RWPE1 (cell line): ENCODE data around the gene NUMA1.

Experiments
- CTCF ChIA-PET: fragments of 350-600 bp; sonication (Branson Sonifier 250); formaldehyde crosslinking; extraction: SDS; loops from one replicate; lab custom pipeline; 2021; lab: Yijun Ruan, JAX
- POLR2A ChIA-PET: fragments of 400-600 bp; formaldehyde crosslinking; extraction: SDS; loops from one replicate; lab custom pipeline; 2020; ENCODE audit warnings: antibody characterized with exemption; ENCODE audit not compliant: low non-redundant PET; lab: Yijun Ruan, JAX
- DNase-seq: peaks from one replicate; pipeline ENCODE4 v3.0.0; 2012; ENCODE audit warnings: low spot score
- H3K27ac ChIP-seq: fragments of 450-650 bp; 2 replicates; pipeline ENCODE4 v1.5.1; 2017
- TF ChIP-seq, protein P1 (sequence below): fragments of 450-650 bp; conservative IDR thresholded peaks from 2 replicates; pipeline ENCODE4 v1.5.1; 2017; ENCODE audit warnings: low read depth, mild to moderate bottlenecking

Gene NUMA1

GRCh38 chr11:72080326-72081183 lies at the start of gene NUMA1, which contains the start of gene LRRC51:
Gene NUMA1 (minus strand): TSS chr11:72080542. CDS start chr11:72035943, 44,599 bp downstream.
Gene LRRC51 (plus strand): TSS chr11:72080850. CDS start chr11:72089084, 8,234 bp downstream.
- TF ChIP-seq, protein P1, sequence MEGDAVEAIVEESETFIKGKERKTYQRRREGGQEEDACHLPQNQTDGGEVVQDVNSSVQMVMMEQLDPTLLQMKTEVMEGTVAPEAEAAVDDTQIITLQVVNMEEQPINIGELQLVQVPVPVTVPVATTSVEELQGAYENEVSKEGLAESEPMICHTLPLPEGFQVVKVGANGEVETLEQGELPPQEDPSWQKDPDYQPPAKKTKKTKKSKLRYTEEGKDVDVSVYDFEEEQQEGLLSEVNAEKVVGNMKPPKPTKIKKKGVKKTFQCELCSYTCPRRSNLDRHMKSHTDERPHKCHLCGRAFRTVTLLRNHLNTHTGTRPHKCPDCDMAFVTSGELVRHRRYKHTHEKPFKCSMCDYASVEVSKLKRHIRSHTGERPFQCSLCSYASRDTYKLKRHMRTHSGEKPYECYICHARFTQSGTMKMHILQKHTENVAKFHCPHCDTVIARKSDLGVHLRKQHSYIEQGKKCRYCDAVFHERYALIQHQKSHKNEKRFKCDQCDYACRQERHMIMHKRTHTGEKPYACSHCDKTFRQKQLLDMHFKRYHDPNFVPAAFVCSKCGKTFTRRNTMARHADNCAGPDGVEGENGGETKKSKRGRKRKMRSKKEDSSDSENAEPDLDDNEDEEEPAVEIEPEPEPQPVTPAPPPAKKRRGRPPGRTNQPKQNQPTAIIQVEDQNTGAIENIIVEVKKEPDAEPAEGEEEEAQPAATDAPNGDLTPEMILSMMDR = no peak
- ChIA-PET CTCF (interaction anchor here (1.1 to 1.2 kb wide), 2 partner anchors 39 to 55 kb away, joined by 3 to 7 read pairs; no protein-coding TSS in a partner anchor), POLR2A (interaction anchor here (0.8 kb wide), 1 partner anchor 66 kb away, joined by 7 read pairs; no protein-coding TSS in a partner anchor)
- H3K27ac ChIP-seq = peak within 1 kb of the TSS; percentile 89
- DNase-seq = peak; percentile 96

GRCh38 chr11:72129381-72129780 lies 49.0 kb upstream of the NUMA1 start:
- CTCF ChIA-PET = interaction anchor here (1.6 kb wide), 1 partner anchor 14 kb away, joined by 6 read pairs; no protein-coding TSS in a partner anchor
- DNase-seq = no peak
- POLR2A ChIA-PET = no interaction called here
- H3K27ac ChIP-seq = no peak overlapping the region
- TF ChIP-seq, protein P1 = no peak

- TF ChIP-seq, protein P1 = no peak
- POLR2A ChIA-PET = no interaction called here
- DNase-seq = no peak
- CTCF ChIA-PET = interaction anchor here (0.6 to 0.7 kb wide), 2 partner anchors 17 to 201 kb away, joined by 3 to 6 read pairs; no protein-coding TSS in a partner anchor
- no peak overlapping the region for H3K27ac ChIP-seq
Observed at GRCh38 chr11:72127923-72128322, 47.6 kb upstream of the NUMA1 start.

DNA sequence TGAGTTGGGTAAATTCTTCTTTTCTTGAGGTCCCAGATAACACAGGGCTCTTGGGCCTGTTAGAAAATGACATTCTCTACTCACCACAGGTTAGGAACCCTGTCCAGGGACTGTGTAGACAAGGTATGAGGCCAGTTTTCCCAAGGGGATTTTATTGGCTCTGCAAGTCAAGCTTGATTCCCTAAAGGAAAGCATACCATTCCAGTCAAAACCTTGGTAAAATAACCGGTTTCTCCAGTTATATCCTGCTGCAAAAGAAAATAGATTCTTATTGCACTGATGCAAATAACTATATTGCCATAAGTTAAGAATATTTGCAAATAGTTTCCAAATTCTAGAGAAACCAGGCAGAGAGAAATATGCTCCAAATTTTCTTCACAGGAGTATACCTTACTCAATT lies 45.6 kb upstream of the NUMA1 start:
- TF ChIP-seq, protein P1 = no peak
- POLR2A ChIA-PET = no interaction called here
- DNase-seq = no peak
- no peak overlapping the region for H3K27ac ChIP-seq
- CTCF ChIA-PET = interaction anchor here (0.6 to 1.1 kb wide), 3 partner anchors 17 to 34 kb away, joined by 3 to 5 read pairs (median 3); no protein-coding TSS in a partner anchor

DNA sequence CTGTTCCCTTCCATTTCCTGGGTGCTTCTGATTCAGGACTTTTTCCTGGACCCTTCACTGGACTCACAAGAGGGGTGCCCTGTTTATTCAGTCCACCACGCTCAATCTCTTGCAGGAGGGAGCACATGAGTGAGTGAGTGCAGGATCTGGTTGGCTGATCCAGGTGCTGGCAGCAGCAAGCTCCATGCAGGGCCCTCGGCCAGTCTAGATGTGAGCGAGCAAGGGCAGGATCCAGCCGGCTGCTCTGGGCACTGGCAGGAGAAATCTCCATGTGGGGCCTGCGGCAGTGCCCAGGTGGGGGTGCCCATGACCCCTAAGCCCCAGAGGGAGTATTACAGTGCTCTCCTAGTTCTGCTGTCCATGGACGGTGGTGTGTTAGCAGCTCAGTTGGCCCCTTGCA lies 43.7 kb upstream of the NUMA1 start:
- ChIA-PET POLR2A (no interaction called here), CTCF (no interaction called here)
- TF ChIP-seq, protein P1 = no peak
- no peak overlapping the region for H3K27ac ChIP-seq
- DNase-seq = no peak

DNA sequence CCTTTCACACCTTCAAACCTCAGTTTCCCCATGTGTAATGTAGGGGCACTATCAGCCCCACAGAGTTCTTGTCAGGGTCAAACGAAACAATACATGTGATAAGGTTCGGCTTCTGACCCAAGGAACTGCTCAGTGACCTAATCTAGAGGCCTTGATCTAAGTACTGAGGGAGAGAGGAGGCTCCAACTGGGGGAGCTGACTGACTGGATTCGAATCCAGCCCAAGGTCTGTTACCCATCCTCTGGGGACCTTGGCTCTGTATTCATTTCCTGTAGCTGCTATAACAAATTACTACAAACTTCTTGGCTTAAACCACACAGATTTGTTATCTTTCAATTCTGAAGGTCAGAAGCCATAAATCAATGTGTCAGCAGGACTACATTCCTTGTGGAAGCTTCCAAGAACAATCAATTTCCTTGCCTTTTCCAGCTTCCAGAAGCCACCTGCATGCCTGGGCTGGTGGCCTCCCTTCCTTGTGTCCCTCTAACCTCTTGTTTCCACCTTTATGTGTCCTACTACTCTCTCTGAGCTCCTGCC lies 42.8 kb upstream of the NUMA1 start:
- POLR2A ChIA-PET = no interaction called here
- no peak for DNase-seq
- H3K27ac ChIP-seq = no peak overlapping the region
- TF ChIP-seq, protein P1 = no peak
- CTCF ChIA-PET = interaction anchor here (0.7 kb wide), 1 partner anchor 37 kb away, joined by 3 read pairs; no protein-coding TSS in a partner anchor
